Neural cell (in vitro differentiated cells): ENCODE measurements around the gene HUWE1. TPM values are rescaled to one million over a fixed set of nuclear protein-coding genes. Genes with fewer than 3 reads are reported as not detected.

ENCODE experiments used
- H2AFZ ChIP-seq: fragments of 200-600, 300-800 bp; sonication (generic), shearing (Covaris generic); 2 replicates; pipeline ENCODE4 v1.6.0; 2014; ENCODE audit warnings: low read depth, mild to moderate bottlenecking, antibody characterized with exemption, low read length, moderate library complexity
- H3F3A ChIP-seq: fragments of 200-600 bp; shearing (Covaris generic); 2 replicates; pipeline ENCODE4 v1.6.1; 2016; ENCODE audit warnings: mild to moderate bottlenecking, moderate library complexity, mixed read lengths, antibody characterized with exemption, low read length; ENCODE audit not compliant: insufficient read depth, poor library complexity, severe bottlenecking
- H3K27ac ChIP-seq: fragments of 200-600, 300-800 bp; sonication (generic), shearing (Covaris generic); 2 replicates; pipeline ENCODE4 v1.5.1; 2014; ENCODE audit warnings: mild to moderate bottlenecking, low read length, moderate library complexity
- H3K27me3 ChIP-seq: fragments of 300-800, 200-600 bp; sonication (generic), shearing (Covaris generic); 2 replicates; pipeline ENCODE4 v1.6.0; 2014; ENCODE audit warnings: mild to moderate bottlenecking, low read depth, low read length, moderate library complexity; ENCODE audit not compliant: insufficient read depth
- H3K36me3 ChIP-seq: fragments of 300-800, 200-600 bp; sonication (generic), shearing (Covaris generic); 2 replicates; pipeline ENCODE4 v1.5.1; 2014; ENCODE audit warnings: mild to moderate bottlenecking, antibody characterized with exemption, low read length, moderate library complexity; ENCODE audit not compliant: insufficient read depth
- H3K4me2 ChIP-seq: fragments of 300-800, 200-600 bp; sonication (generic), shearing (Covaris generic); 2 replicates; pipeline ENCODE4 v1.6.0; 2014; ENCODE audit warnings: mild to moderate bottlenecking, low read length
- H3K4me3 ChIP-seq: fragments of 300-800, 200-600 bp; sonication (generic), shearing (Covaris generic); 2 replicates; pipeline ENCODE4 v1.5.1; 2014; ENCODE audit warnings: mild to moderate bottlenecking, low read length, moderate library complexity
- H3K79me2 ChIP-seq: fragments of 200-600 bp; shearing (Covaris generic); replicated peaks from 2 replicates; pipeline ENCODE4 v1.6.0; 2014; ENCODE audit warnings: mild to moderate bottlenecking, low read length, moderate library complexity; ENCODE audit not compliant: insufficient read depth
- H3K9ac ChIP-seq: fragments of 300-800, 200-600 bp; sonication (generic), shearing (Covaris generic); 2 replicates; pipeline ENCODE4 v1.6.1; 2016; ENCODE audit warnings: mild to moderate bottlenecking, low read length, mixed read lengths
- H3K9me2 ChIP-seq: fragments of 200-600 bp; shearing (Covaris generic); 2 replicates; pipeline ENCODE4 v1.6.1; 2016; ENCODE audit warnings: mild to moderate bottlenecking, low read length, mixed read lengths; ENCODE audit not compliant: insufficient read depth
- H3K9me3 ChIP-seq: fragments of 200-600, 300-800 bp; sonication (generic), shearing (Covaris generic); 2 replicates; pipeline ENCODE4 v1.6.1; 2016; ENCODE audit warnings: mild to moderate bottlenecking, mixed run types, low read length, moderate library complexity, mixed read lengths
- H4K20me1 ChIP-seq: fragments of 200-600 bp; shearing (Covaris generic); 2 replicates; pipeline ENCODE4 v1.6.1; 2016; ENCODE audit warnings: mild to moderate bottlenecking, mixed run types; ENCODE audit not compliant: insufficient read depth
- EP300 ChIP-seq: fragments of 450-650 bp; conservative IDR thresholded peaks from 2 replicates; pipeline ENCODE4 v1.6.1; 2014; ENCODE audit warnings: antibody characterized with exemption, mild to moderate bottlenecking, moderate library complexity; ENCODE audit not compliant: poor library complexity, severe bottlenecking
- EZH2 ChIP-seq: fragments of 200-600, 300-800 bp; shearing (Covaris generic), sonication (generic); IDR thresholded peaks from 2 replicates; pipeline ENCODE4 v1.6.1; 2014; ENCODE audit warnings: antibody characterized with exemption, low read length, borderline replicate concordance, mild to moderate bottlenecking; ENCODE audit not compliant: insufficient read depth, poor library complexity, severe bottlenecking
- MXI1 ChIP-seq: fragments of 450-650 bp; conservative IDR thresholded peaks from 2 replicates; pipeline ENCODE4 v1.6.1; 2014; ENCODE audit warnings: antibody characterized with exemption, mild to moderate bottlenecking; ENCODE audit not compliant: poor library complexity, severe bottlenecking
- POLR2AphosphoS5 ChIP-seq: IDR thresholded peaks from 2 replicates; pipeline ENCODE4 v1.6.1; 2012
- RAD21 ChIP-seq: fragments of 450-650 bp; conservative IDR thresholded peaks from 2 replicates; pipeline ENCODE4 v1.6.1; 2014; ENCODE audit warnings: antibody characterized with exemption, mild to moderate bottlenecking, moderate library complexity
- SMC3 ChIP-seq: fragments of 450-650 bp; conservative IDR thresholded peaks from 2 replicates; pipeline ENCODE4 v1.6.1; 2014; ENCODE audit warnings: antibody characterized with exemption, mild to moderate bottlenecking, moderate library complexity; ENCODE audit not compliant: poor library complexity
- TAF1 ChIP-seq: IDR thresholded peaks from 2 replicates; pipeline ENCODE4 v1.6.1; 2012; ENCODE audit warnings: low read depth
- polyA plus RNA-seq: library from polyadenylated mRNA; depleted of rRNA; stranded (reverse); fragments of >200 nt; gene quantifications from 2 replicates; pipeline ENCODE4 v1.2.3, GENCODE V29; 2014
- TF ChIP-seq, protein P1 (sequence below): fragments of 450-650 bp; IDR thresholded peaks from 2 replicates; pipeline ENCODE4 v1.5.1; 2014; ENCODE audit warnings: antibody characterized with exemption, mild to moderate bottlenecking, moderate library complexity; ENCODE audit not compliant: poor library complexity, severe bottlenecking
- TF ChIP-seq, protein P2 (sequence below): IDR thresholded peaks from 2 replicates; pipeline ENCODE4 v1.6.1; 2012; ENCODE audit warnings: borderline replicate concordance

Gene HUWE1
- polyA plus RNA-seq, 1 donor from 2014 or later = 25.0 TPM

DNA sequence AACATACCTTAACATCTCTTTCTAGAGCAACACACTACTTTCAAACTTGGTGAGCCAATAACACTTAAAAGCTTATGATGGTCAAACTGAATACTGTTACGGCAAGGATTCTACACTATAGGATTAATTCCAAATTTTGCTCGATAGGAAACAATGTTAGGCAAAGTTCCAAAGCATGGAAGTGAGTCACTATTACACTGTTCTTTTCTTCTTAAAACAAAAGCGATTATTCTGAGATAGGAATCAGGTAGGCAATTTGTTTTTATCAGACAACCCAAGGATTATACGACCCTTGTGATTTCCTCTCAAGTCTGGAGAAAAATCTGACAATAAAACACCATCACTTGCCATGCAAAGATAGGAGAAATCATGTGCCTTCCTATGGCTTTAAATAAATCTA lies 81.5 kb downstream of the HUWE1 start:
- no peaks in the 10 kb centered on the region for H3K9me3 ChIP-seq
- no peaks in the 10 kb centered on the region for H3K36me3 ChIP-seq
- TF ChIP-seq RAD21 = no peak
- no peak overlapping the region for H3K27ac ChIP-seq
- no peaks in the 10 kb centered on the region for H3F3A ChIP-seq
- H3K27me3 ChIP-seq = no peaks in the 10 kb centered on the region
- H2AFZ ChIP-seq = no peak overlapping the region
- no peaks in the 10 kb centered on the region for H3K79me2 ChIP-seq
- no peak overlapping the region for H3K4me3 ChIP-seq
- no peaks in the 10 kb centered on the region for H4K20me1 ChIP-seq
- H3K4me2 ChIP-seq = no peak overlapping the region
- H3K9ac ChIP-seq = no peak overlapping the region
- no peaks in the 10 kb centered on the region for H3K9me2 ChIP-seq

DNA sequence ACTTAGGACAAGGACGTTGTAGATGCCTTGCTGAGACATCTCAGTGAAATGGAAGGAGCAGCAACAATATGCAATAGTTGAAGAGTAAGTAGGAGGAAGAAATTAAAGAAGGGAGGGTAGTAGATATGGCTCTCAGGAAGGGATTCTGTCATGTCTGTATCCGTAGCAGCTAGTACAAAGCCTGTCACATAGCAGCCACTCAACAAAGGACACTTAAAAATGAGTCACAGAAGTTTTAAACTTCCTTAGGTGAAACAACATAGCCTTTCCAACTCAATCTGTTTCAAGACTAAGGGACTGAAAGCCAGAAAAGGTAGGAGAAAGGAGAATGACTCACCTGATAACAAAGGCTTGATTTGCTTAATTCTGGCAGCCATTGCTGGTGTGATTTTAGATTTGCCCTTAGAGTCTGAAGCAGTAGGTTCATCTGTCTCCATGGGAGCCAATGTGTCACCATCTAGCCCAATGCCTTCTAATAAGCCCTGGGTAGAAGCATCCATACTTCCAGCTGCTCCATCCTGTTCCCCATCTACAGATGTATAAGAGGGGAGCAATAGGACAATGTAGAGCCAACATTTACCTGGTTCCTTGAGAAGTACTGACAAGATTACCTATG lies 86.6 kb downstream of the HUWE1 start:
- no peak overlapping the region for H3K4me3 ChIP-seq
- no peaks in the 10 kb centered on the region for H4K20me1 ChIP-seq
- no peaks in the 10 kb centered on the region for H3K36me3 ChIP-seq
- H2AFZ ChIP-seq = no peak overlapping the region
- no peaks in the 10 kb centered on the region for H3K79me2 ChIP-seq
- H3F3A ChIP-seq = no peaks in the 10 kb centered on the region
- TF ChIP-seq EP300 (no peak), MXI1 (no peak), RAD21 (no peak)
- TF ChIP-seq, protein P1, sequence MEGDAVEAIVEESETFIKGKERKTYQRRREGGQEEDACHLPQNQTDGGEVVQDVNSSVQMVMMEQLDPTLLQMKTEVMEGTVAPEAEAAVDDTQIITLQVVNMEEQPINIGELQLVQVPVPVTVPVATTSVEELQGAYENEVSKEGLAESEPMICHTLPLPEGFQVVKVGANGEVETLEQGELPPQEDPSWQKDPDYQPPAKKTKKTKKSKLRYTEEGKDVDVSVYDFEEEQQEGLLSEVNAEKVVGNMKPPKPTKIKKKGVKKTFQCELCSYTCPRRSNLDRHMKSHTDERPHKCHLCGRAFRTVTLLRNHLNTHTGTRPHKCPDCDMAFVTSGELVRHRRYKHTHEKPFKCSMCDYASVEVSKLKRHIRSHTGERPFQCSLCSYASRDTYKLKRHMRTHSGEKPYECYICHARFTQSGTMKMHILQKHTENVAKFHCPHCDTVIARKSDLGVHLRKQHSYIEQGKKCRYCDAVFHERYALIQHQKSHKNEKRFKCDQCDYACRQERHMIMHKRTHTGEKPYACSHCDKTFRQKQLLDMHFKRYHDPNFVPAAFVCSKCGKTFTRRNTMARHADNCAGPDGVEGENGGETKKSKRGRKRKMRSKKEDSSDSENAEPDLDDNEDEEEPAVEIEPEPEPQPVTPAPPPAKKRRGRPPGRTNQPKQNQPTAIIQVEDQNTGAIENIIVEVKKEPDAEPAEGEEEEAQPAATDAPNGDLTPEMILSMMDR = no peak
- H3K9ac ChIP-seq = no peak overlapping the region
- H3K27ac ChIP-seq = no peak overlapping the region
- H3K27me3 ChIP-seq = no peaks in the 10 kb centered on the region
- no peak overlapping the region for H3K4me2 ChIP-seq
- no peaks in the 10 kb centered on the region for H3K9me3 ChIP-seq
- H3K9me2 ChIP-seq = no peaks in the 10 kb centered on the region

DNA sequence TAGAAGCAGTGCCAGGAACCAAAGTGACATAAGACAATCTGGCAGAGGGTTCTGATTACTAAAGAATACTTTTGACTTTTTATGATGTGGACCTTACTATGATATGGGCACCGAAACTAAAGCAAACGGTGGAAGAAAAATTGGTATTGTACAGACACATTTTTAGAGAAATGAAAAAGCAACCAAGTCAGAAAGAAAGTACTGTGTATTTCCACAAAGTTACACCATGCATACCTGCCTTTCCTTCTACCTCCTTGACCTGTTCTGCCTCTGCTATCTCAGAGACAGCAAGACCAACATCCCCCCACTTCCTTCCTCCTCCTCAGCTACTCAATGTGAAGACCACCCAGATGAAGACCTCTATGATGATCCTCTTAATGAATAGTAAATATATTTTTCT lies 88.3 kb downstream of the HUWE1 start:
- H3K9ac ChIP-seq = no peak overlapping the region
- no peaks in the 10 kb centered on the region for H3K36me3 ChIP-seq
- H3K4me2 ChIP-seq = no peak overlapping the region
- H3K9me2 ChIP-seq = no peaks in the 10 kb centered on the region
- no peak overlapping the region for H2AFZ ChIP-seq
- H3K9me3 ChIP-seq = no peaks in the 10 kb centered on the region
- no peak overlapping the region for H3K27ac ChIP-seq
- H4K20me1 ChIP-seq = no peaks in the 10 kb centered on the region
- no peaks in the 10 kb centered on the region for H3F3A ChIP-seq
- TF ChIP-seq SMC3 = no peak
- no peak for TF ChIP-seq EZH2
- no peak for TF ChIP-seq POLR2AphosphoS5
- TF ChIP-seq RAD21 = no peak
- TF ChIP-seq, protein P2, sequence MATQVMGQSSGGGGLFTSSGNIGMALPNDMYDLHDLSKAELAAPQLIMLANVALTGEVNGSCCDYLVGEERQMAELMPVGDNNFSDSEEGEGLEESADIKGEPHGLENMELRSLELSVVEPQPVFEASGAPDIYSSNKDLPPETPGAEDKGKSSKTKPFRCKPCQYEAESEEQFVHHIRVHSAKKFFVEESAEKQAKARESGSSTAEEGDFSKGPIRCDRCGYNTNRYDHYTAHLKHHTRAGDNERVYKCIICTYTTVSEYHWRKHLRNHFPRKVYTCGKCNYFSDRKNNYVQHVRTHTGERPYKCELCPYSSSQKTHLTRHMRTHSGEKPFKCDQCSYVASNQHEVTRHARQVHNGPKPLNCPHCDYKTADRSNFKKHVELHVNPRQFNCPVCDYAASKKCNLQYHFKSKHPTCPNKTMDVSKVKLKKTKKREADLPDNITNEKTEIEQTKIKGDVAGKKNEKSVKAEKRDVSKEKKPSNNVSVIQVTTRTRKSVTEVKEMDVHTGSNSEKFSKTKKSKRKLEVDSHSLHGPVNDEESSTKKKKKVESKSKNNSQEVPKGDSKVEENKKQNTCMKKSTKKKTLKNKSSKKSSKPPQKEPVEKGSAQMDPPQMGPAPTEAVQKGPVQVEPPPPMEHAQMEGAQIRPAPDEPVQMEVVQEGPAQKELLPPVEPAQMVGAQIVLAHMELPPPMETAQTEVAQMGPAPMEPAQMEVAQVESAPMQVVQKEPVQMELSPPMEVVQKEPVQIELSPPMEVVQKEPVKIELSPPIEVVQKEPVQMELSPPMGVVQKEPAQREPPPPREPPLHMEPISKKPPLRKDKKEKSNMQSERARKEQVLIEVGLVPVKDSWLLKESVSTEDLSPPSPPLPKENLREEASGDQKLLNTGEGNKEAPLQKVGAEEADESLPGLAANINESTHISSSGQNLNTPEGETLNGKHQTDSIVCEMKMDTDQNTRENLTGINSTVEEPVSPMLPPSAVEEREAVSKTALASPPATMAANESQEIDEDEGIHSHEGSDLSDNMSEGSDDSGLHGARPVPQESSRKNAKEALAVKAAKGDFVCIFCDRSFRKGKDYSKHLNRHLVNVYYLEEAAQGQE = no peak
- TF ChIP-seq TAF1 = no peak
- TF ChIP-seq, protein P1 = no peak
- TF ChIP-seq EP300 = no peak
- TF ChIP-seq MXI1 = no peak
- H3K27me3 ChIP-seq = no peaks in the 10 kb centered on the region
- no peaks in the 10 kb centered on the region for H3K79me2 ChIP-seq
- H3K4me3 ChIP-seq = no peak overlapping the region
